GDM1 (cell line): ENCODE data around the gene DNAH3.
A peak's percentile ranks its signal among the peaks of the same experiment; 100 is the strongest.
"Not testable (repeated sequence)": the region's sequence is repeated elsewhere in the genome, so short reads cannot be mapped to it uniquely, and the experiment has no call there.

Experiments
- DNase-seq: peaks from one replicate; lab custom pipeline; 2025; lab: John Stamatoyannopoulos, UW

The DNAH3 gene

GRCh38 chr16:21128991-21129390 lies 21.7 kb downstream of the DNAH3 start:
- no peak for DNase-seq

DNA sequence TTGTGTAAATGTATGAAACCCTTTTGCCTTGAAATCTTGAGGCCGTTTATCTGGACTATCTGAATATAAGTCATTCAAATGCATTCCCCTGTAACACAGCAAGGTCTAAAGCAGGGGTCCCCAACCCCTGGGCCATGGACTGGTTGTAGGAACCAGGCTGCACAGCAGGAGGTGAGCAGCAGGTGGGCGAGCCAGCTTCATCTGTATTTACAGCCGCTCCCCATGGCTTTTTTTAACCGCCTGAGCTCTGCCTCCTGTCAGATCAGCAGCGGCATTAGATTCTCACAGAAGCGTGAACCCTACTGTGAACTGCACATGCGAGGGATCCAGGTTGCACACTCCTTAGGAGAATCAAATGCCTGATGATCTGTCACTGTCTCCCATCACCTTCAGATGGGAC lies 24.1 kb downstream of the DNAH3 start:
- DNase-seq, result no peak

- no peak for DNase-seq
Measured at GRCh38 chr16:21125191-21125590, 25.5 kb downstream of the DNAH3 start.

DNA sequence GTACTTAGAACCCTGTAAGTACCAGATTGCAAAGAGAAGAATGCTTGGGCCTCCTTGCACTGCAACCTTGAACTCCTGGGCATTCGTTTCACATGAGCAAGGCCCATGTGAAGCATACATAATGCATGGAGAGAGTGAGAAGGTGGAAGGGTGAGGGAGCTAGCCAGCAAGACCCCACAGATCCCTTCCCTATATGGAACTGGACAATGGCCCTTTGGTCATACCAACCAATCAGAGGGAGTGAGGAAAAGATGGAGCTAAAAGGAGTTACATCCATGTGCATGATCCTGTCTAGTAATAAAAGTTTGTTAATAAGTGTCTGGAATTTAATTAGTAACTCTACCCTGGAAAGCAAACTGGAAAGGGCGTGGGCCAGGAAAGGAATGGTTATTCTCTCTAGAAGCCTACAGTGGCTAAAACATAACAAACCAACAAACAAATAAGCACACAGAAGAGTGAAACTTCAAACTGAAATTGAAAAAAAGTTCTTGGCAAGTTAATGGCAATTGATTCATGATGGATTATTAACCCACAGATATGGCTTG lies 29.6 kb downstream of the DNAH3 start:
- no peak for DNase-seq

DNA sequence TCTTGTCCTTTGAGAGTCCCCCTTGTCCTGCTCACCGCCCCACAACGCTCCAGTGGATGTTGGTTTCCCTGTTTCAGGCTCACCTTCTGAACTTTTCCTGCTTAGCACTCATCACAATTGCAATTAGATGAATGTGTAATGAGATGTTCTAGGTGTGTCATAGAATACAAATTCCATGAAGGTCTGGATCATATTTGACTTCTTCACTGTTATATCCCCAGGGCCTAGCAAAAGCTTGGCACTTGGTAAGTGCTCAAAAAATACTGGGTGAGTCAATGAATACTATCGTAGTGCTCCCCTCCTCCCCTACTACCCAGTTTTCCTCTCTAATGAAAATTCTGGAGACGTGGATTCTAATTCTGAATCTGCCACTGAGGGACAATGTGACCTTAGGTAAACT lies 33.1 kb downstream of the DNAH3 start:
- DNase-seq, result no peak

DNA sequence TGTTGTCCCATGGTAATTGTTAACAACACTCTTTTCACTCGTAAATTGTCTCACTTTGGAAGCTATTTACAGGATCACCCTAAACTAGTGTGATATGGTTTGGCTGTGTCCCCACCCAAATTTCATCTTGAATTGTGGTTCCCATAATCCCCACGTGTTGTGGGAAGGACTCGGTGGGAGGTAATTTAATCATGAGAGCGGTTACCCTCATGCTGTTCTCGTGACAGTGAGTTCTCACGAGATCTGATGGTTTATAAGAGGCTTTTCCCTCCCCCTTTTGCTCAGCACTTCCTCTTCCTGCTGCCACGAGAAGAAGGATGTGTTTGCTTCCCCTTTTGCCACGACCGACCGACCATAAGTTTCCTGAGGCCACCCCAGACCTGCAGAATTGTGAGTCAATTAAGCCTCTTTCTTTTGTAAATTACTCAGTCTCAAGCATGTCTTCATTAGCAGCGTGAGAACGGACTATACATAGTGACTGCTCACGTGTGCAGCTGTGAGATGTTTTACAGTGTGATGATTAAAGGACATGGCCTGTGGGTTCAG lies 34.4 kb downstream of the DNAH3 start:
- DNase-seq, result peak; percentile 81

DNA sequence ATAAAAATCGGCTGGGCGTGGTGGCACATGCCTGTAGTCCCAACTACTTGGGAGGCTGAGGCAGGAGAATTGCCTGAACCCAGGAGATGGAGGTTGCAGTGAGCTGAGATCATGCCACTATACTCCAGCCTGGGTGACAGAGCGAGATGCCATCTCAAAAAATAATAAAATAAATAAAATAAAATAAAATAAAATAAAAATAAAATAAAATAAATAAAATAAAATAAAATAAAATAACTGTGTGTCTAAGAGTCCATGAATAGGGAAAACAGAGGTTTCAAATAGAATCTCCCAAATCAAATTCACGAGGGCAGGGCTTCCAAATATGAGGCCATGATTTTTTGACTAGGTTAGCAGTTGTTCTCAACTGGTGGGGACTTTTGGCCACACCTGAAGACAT lies 35.1 kb downstream of the DNAH3 start:
- not testable (repeated sequence) for DNase-seq

DNA sequence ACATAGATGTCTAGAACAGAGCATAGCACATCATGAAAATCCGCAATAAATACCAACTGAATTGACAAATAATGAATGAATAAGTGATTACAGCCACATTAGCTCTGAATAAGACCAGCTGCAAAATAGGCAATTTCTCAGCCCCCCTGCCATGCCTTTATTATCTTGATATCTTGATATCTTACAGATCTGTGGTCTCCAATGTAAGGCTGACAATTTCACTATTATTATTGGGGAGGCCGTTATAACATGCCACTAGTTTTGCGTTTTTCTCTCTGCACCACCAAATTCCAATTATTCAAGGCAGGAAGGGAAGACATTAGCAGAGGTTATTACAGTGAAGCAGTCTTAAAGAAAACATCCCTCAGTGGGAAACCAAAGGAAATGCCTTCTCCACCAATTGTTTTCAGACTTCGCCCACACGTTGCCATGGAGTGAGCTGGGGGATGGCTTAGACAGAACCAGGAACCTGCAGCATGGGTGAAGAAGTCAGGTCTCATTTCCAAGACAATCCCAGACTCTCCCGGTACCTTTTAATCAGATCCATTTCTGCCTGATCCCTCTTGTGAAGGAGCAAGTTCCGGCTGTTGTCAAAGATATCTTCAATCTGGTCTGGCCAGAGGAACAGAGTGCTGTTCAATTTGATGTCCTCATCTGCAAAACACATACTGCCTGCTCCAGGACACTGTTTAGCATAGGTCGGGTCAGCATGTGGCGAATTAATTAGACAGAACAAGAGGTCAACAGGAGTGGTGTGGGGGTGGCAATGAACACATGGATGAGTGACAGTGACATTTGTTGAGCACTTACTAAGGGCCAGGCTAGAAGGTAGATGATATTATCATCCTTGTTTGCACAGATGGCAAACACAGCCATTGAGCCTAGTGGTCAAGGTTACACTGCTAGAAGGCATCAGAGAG lies 46.4 kb downstream of the DNAH3 start:
- DNase-seq, result peak; percentile 23

DNA sequence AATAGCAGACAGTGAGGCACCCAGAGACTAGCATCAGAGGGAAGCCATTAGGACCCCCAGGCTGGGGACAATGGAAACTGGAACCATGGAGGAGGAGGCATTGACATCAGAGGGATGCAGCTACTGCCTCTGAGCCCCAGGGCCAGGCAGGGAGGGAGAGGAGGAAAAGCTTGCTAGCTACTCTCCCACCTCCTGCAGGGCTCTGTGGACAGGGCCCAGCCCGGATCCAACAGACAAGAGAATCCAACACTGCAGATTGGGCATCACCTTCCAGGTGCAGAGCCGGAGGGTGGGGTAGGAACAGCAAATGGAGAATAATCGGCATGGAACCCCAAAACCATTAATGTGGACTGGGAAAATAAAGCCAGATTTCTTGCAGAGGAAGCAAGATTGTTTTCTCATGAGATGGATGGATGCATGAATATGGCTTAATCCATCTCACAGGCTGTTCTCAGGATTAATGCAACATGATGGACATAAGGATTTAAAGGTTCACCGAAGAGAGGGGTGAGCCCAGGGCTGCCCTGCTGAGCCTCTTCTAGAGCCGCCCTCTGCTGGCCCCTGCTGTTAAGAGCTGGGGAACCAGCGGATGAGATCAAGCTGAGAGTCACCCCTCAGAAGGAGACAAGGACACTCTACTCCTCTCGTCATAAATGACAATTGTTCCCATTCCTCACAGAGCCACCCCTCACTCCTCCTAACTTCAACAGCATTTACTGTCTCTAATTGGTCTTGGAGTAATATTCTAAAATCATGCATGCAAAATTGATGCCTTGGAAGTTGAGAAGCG lies 48.8 kb downstream of the DNAH3 start:
- DNase-seq, result no peak

DNA sequence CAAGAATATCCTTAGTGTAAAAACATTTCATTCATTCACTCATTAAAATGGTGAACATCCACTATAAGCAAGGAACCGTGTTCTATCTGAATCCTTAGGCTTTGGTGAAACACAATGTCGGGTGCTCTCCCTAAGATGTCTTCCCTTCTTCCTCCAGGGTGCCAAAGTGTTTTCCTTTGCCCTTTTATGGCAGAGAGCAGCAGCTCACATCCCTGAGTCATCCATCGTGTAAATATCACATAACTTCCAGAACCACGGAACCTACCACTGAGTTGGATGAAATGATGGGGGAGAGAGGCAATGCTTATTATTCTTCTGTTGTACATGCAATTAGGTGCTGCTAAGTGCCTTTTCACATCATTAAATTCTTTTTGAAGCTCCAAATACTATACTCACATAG lies 50.2 kb downstream of the DNAH3 start:
- no peak for DNase-seq

DNA sequence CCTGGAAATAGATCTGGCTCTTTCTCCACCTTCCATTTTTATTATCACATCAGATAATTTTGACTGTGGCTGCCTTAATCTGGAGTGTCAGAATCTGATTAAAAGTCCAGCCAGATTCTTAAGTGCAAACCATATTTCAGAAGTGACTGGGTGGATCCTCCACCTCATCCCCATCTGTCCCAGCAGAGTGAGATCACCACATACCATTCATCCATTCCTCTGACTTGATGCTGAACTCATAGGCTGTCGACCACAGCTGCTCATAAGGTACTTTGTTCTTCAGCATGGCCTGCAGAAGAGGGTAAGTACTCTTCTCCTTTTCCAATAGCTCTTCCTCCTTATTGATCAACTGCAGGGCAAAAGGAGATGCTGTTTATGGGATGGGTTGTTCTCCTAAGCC lies 53.5 kb downstream of the DNAH3 start:
- DNase-seq, result no peak

- not testable (repeated sequence) for DNase-seq
Measured at GRCh38 chr16:21094719-21095118, 55.9 kb downstream of the DNAH3 start.

DNA sequence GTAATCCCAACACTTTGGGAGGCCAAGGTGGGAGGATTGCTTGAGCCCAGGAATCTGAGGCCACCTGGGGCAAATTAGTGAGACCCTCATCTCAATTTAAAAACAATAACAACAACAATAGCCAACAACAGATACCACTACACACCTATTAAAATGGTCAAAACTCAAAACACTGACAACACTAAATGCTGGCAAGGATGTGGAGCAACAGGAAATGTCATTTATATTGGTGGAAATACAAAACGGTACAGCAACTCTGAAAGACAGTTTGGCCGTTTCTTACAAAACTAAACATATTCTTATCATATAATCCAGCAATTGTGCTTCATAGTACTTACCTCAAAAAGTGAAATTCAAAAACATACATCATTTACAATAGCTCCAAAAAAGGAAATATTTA lies 57.7 kb downstream of the DNAH3 start:
- no peak for DNase-seq

DNA sequence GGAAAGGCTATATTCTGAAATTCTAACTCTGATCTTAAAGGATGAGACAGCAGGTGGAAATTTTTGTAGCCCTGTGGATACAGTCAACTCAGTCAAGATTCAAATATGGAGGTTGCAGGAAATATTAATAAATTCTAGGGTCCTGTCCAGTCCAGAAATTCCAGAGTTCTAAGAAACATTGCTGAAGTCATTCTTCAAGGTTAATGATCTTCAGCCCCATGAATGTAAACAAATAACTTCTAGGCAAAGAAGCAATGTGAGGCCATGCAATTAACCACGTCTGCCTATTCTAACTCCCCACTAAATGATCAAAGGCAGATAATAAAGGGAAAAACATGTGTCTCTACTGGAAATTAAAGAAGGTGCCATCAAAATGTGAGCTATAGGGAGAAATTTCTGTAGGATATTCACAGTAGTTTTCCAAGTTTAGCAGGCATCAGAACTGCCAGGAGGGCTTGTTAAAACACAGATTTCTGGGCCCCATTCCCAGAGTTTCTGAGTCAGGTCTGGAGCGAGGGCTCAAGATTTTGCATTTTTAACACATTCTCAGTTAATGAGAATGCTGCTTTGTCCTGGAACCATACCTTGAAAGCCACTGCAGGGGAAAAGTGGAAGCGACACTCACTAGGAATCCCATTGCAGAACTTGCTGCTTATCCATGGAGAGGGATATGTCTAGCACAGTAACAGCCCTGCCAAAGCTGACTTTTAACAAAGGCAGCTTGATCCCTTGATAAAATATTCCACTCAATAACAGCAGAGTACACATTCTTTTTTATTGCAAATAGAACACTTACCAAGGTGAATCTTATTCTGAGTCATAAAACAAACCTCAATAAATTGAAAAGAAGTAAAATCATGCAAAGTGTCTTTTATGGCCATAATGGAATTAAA lies 61.8 kb downstream of the DNAH3 start:
- DNase-seq, result no peak

DNA sequence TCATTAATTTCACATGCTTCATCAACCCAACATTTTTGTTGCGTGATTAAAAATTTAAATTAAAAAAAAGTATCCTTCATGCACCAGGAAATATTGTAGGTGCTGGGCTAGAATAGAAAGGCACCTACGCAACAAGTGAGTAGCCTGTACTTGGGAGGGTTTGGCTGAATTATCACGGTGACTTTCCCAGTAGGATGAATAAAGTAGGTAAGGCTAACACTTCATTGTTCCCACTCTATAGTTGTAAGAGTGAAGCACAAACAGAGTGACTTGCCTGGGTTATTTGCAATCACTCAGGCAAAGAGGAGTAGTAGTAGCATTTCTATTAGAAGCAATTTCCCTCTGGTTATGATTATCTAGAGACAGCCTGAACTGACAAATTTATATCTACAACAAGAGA lies 62.5 kb downstream of the DNAH3 start:
- DNase-seq, result no peak

DNA sequence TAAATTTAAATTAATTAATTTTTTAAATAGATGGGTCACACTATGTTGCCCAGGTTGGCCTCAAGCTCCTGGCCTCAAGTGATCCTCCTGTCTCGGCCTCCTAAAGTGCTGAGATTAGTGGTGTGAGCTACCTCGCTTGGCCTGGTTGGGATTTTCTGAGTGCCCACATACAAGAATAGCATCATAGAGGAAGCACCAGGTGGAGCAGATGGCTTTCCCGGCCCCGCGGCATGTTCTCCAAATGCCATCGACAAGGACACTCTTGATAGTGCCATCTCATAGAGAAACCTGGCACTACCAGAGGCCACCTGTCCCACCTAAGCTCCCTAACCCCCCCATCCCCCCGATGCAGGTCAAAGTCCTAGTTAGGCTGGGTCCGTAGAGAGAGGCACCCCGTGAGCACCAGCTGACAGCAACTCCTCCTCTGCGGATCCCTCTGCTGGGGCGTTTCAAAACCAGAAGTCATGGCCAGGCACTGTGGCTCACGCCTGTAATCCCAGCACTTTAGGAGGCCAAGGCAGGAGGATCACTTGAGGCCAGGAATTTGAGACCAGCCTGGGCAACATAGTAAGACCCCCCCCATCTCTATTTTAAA lies 65.9 kb downstream of the DNAH3 start:
- no peak for DNase-seq

GRCh38 chr16:21083729-21084268 lies 66.8 kb downstream of the DNAH3 start:
- peak; percentile 20 for DNase-seq

DNA sequence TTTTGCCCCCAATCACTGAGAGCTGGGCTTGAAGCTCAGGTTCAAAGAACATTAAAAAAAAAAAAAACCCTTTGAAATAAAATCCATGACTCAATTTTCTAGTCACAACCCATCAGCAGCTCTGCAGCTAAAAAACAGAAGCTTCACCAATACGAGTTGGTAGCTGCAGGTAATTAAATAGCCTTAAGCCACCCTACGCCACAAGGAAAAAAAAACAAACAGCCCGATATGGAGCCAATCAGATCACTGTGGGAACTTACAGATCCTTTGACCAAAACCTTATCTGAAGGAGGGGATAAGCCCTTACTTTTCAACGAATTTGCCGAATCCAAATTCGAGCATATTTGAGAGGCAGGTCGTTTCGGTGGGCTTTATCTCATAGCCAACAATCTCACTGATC lies 69.3 kb downstream of the DNAH3 start:
- no peak for DNase-seq

DNA sequence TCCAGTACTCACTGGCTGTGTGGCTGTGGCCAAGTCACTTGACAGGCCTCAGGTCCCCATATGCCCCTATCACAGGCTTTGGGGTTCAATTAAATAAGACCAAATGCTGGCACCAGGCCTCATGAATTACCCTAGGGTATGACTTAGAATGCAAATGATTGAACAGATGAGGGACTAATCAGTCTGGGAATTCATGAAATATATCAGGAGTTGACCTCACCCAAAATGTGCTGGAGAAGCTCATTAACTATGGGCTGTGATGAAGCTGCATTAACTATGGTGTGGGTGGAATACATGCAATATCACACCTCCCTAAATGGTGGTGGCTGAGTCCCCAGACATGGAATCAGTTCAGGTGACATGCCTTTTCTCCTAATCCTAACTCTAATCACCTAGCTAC lies 72.1 kb downstream of the DNAH3 start:
- no peak for DNase-seq

- no peak for DNase-seq
Measured at GRCh38 chr16:21076186-21076883, 74.3 kb downstream of the DNAH3 start.
